ENCODE results near the gene DMRT2.

- TF ChIP-seq CTCF (IDR thresholded peaks at IDR 0.05) (no peak), POLR2A (IDR thresholded peaks at IDR 0.05) (no peak)
Measured at GRCh38 chr9:1087120-1087881, 37.1 kb downstream of the DMRT2 start.

Measured in tibial nerve (tissue), 3 donors.